Astrocyte (in vitro differentiated cells and primary cell): Measurements from ENCODE around the gene MYO7B. TPM values are rescaled to one million over a fixed set of nuclear protein-coding genes. Genes with fewer than 3 reads are reported as not detected.

Source experiments
- DNase-seq: peaks from one replicate; pipeline ENCODE4 v3.0.0-alpha.2; 2010; ENCODE audit warnings: low read depth
- FAIRE-seq: peaks from 2 replicates; lab custom pipeline; 2011; peaks lifted over from hg19 to GRCh38; lab: Jason Lieb, UNC
- H2AFZ ChIP-seq: 2 replicates; pipeline ENCODE4 v1.6.0; 2012; ENCODE audit warnings: low read depth, low read length, inconsistent platforms
- H3K27ac ChIP-seq: 2 replicates; pipeline ENCODE4 v1.5.1; 2011; ENCODE audit warnings: low read depth, low read length, inconsistent platforms
- H3K27me3 ChIP-seq: 2 replicates; pipeline ENCODE4 v1.6.0; 2011; ENCODE audit warnings: low read length, inconsistent platforms; ENCODE audit not compliant: insufficient read depth
- H3K36me3 ChIP-seq: 2 replicates; pipeline ENCODE4 v1.5.1; 2011; ENCODE audit warnings: low read length, inconsistent platforms; ENCODE audit not compliant: insufficient read depth
- H3K4me1 ChIP-seq: 2 replicates; pipeline ENCODE4 v1.5.1; 2011; ENCODE audit warnings: low read length, inconsistent platforms; ENCODE audit not compliant: insufficient read depth
- H3K4me2 ChIP-seq: 2 replicates; pipeline ENCODE4 v1.6.0; 2012; ENCODE audit warnings: low read length, inconsistent platforms
- H3K4me3 ChIP-seq: 2 replicates; pipeline ENCODE4 v1.5.1; 2011; ENCODE audit warnings: low read depth, mild to moderate bottlenecking, low read length, inconsistent platforms; ENCODE audit not compliant: insufficient read depth
- H3K79me2 ChIP-seq: 2 replicates; pipeline ENCODE4 v1.6.0; 2012; ENCODE audit warnings: mild to moderate bottlenecking, low read length, inconsistent platforms; ENCODE audit not compliant: insufficient read depth
- H3K9ac ChIP-seq: 2 replicates; pipeline ENCODE4 v1.6.0; 2012; ENCODE audit warnings: mild to moderate bottlenecking, low read length, inconsistent platforms
- H3K9me3 ChIP-seq: 2 replicates; pipeline ENCODE4 v1.5.1; 2012; ENCODE audit warnings: low read depth, mild to moderate bottlenecking, low read length, inconsistent platforms; ENCODE audit not compliant: insufficient read depth
- H4K20me1 ChIP-seq: 2 replicates; pipeline ENCODE4 v1.6.0; 2012; ENCODE audit warnings: low read length, inconsistent platforms; ENCODE audit not compliant: insufficient read depth
- H3K27ac Mint-ChIP-seq: one replicate; pipeline ENCODE4 v1.8.0; 2021; ENCODE audit warnings: mild to moderate bottlenecking, mixed read lengths; ENCODE audit not compliant: unreplicated experiment
- H3K27me3 Mint-ChIP-seq: one replicate; pipeline ENCODE4 v1.8.0; 2021; ENCODE audit warnings: low read depth, mixed read lengths; ENCODE audit not compliant: unreplicated experiment
- H3K36me3 Mint-ChIP-seq: one replicate; pipeline ENCODE4 v1.8.0; 2021; ENCODE audit warnings: low read depth, mixed read lengths; ENCODE audit not compliant: unreplicated experiment
- H3K4me1 Mint-ChIP-seq: one replicate; pipeline ENCODE4 v1.8.0; 2021; ENCODE audit warnings: low read depth, mixed read lengths; ENCODE audit not compliant: unreplicated experiment
- H3K4me3 Mint-ChIP-seq: one replicate; pipeline ENCODE4 v1.8.0; 2021; ENCODE audit warnings: mild to moderate bottlenecking, moderate library complexity, mixed read lengths; ENCODE audit not compliant: unreplicated experiment
- H3K9me3 Mint-ChIP-seq: one replicate; pipeline ENCODE4 v1.8.0; 2021; ENCODE audit warnings: mild to moderate bottlenecking, mixed read lengths; ENCODE audit not compliant: unreplicated experiment
- CTCF ChIP-seq: IDR thresholded peaks from 2 replicates; pipeline ENCODE4 v1.5.1; 2011; ENCODE audit warnings: low read depth, mild to moderate bottlenecking, inconsistent platforms, low read length, moderate library complexity; ENCODE audit not compliant: insufficient read depth
- EZH2 ChIP-seq: IDR thresholded peaks from 2 replicates; pipeline ENCODE4 v1.6.1; 2012; ENCODE audit warnings: mild to moderate bottlenecking, low read length, inconsistent platforms; ENCODE audit not compliant: insufficient read depth
- total RNA-seq: library from RNA; stranded (reverse); gene quantifications from 2 replicates; pipeline ENCODE4 v1.2.1, GENCODE V29; 2021

The MYO7B gene
- total RNA-seq, 1 donor from 2014 or later: 0.77 TPM

- no peaks in the 10 kb centered on the region for H4K20me1 ChIP-seq
- H3K4me3 ChIP-seq: no peak overlapping the region
- H3K27me3 ChIP-seq: no peaks in the 10 kb centered on the region
- H3K4me2 ChIP-seq: no peak overlapping the region
- Mint-ChIP-seq H3K4me3 (peak overlapping the region; percentile 23), H3K9me3 (no peaks in the 10 kb centered on the region), H3K27ac (peak overlapping the region; percentile 92), H3K27me3 (peaks cover 11% of the 10 kb centered on the region), H3K36me3 (no peaks in the 10 kb centered on the region), H3K4me1 (peaks cover 6% of the 10 kb centered on the region)
- TF ChIP-seq CTCF: no peak
- no peak for TF ChIP-seq EZH2
- no peak overlapping the region for H3K27ac ChIP-seq
- no peak for DNase-seq
- H3K79me2 ChIP-seq: no peaks in the 10 kb centered on the region
- H3K4me1 ChIP-seq: no peaks in the 10 kb centered on the region
- H3K9me3 ChIP-seq: no peaks in the 10 kb centered on the region
- no peak overlapping the region for H2AFZ ChIP-seq
- H3K36me3 ChIP-seq: no peaks in the 10 kb centered on the region
- H3K9ac ChIP-seq: no peak overlapping the region
- FAIRE-seq: no peak
Observed at GRCh38 chr2:127630096-127630863, 94.8 kb downstream of the MYO7B start.

DNA sequence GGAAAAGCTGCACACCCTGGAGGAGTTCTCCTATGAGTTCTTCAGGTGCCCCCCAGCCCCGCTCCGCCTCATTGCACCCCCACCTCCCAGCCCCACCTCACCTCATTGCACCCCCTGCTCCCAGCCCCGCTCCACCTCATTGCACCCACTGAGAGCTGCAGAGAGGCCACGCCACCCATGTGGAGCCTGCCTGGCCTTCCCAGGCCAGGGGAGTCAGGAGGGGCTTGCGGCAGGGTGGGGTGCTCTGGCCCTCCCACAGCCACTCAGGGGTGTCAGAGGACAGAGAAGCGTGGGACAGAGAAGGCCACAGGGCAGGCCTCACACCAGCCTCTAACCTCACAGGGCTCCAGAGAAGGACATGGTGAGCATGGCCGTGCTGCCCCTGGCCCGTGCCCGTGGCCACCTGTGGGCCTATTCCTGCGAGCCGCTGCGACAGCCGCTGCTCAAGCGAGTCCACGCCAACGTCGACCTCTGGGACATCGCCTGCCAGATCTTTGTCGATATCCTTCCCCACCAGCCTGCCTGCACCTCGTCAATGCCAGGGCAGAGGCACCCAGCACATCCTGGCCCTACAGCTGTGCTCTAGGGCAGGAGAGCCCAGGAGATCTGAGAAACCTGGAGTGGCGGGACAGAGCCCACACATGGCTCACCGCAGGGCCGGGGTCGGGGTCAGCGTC is 95.5 kb downstream of the MYO7B start:
- DNase-seq (no peak), FAIRE-seq (no peak)
- Histone ChIP-seq H3K27me3 (no peaks in the 10 kb centered on the region), H3K9me3 (no peaks in the 10 kb centered on the region), H3K79me2 (no peaks in the 10 kb centered on the region), H4K20me1 (no peaks in the 10 kb centered on the region), H3K4me2 (no peak overlapping the region), H2AFZ (no peak overlapping the region), H3K36me3 (no peaks in the 10 kb centered on the region), H3K27ac (no peak overlapping the region), H3K4me1 (no peaks in the 10 kb centered on the region), H3K9ac (no peak overlapping the region), H3K4me3 (no peak overlapping the region)
- Mint-ChIP-seq H3K36me3 (peaks cover 2% of the 10 kb centered on the region), H3K4me1 (peaks cover 6% of the 10 kb centered on the region), H3K27ac (no peak overlapping the region), H3K27me3 (peaks cover 8% of the 10 kb centered on the region), H3K4me3 (no peak overlapping the region), H3K9me3 (no peaks in the 10 kb centered on the region)
- no peak for TF ChIP-seq EZH2
- no peak for TF ChIP-seq CTCF

DNA sequence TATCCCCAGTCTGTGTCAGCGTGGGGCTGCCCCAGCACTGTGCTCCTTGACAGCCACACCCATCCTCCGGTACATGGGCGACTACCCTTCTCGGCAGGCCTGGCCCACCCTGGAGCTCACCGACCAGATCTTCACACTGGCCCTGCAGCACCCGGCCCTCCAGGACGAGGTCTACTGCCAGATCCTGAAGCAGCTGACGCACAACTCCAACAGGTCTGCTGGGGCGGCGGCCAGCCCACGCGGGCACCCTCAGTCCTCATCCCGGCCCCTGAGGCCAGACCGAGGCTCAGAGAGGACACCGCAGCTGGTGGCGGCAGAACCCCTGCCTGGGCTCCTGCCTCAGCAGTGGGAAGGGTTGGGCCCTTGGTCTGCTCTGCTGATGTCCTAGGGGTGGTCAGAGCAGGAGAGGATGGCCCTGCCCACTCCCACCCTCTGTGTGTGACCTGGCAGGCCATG is 96.1 kb downstream of the MYO7B start:
- Histone ChIP-seq H3K9me3 (no peaks in the 10 kb centered on the region), H3K36me3 (no peaks in the 10 kb centered on the region), H3K27me3 (no peaks in the 10 kb centered on the region), H3K4me3 (no peak overlapping the region), H3K9ac (no peak overlapping the region), H3K27ac (no peak overlapping the region), H4K20me1 (no peaks in the 10 kb centered on the region), H3K79me2 (no peaks in the 10 kb centered on the region), H2AFZ (no peak overlapping the region), H3K4me1 (no peaks in the 10 kb centered on the region), H3K4me2 (no peak overlapping the region)
- FAIRE-seq (no peak), DNase-seq (no peak)
- Mint-ChIP-seq H3K36me3 (peaks cover 2% of the 10 kb centered on the region), H3K4me1 (peaks cover 6% of the 10 kb centered on the region), H3K4me3 (no peak overlapping the region), H3K9me3 (no peaks in the 10 kb centered on the region), H3K27ac (no peak overlapping the region), H3K27me3 (peaks cover 4% of the 10 kb centered on the region)
- TF ChIP-seq EZH2 (no peak), CTCF (no peak)
